GM21619 (cell line): ENCODE data around the gene ETHE1.
A peak's percentile ranks its signal among the peaks of the same experiment; 100 is the strongest.

Experiments
- ATAC-seq: cut with Tn5 transposase; IDR thresholded peaks from one replicate; pipeline ENCODE4 v1.9.1; 2021; ENCODE audit not compliant: unreplicated experiment

ETHE1 gene

GRCh38 chr19:43498233-43498842 is 28.7 kb downstream of the ETHE1 start:
- ATAC-seq: no peak

- ATAC-seq: no peak
These were observed 30.0 kb downstream of the ETHE1 start for GRCh38 chr19:43496960-43497359.

GRCh38 chr19:43495082-43495481 is 31.9 kb downstream of the ETHE1 start:
- no peak for ATAC-seq

DNA sequence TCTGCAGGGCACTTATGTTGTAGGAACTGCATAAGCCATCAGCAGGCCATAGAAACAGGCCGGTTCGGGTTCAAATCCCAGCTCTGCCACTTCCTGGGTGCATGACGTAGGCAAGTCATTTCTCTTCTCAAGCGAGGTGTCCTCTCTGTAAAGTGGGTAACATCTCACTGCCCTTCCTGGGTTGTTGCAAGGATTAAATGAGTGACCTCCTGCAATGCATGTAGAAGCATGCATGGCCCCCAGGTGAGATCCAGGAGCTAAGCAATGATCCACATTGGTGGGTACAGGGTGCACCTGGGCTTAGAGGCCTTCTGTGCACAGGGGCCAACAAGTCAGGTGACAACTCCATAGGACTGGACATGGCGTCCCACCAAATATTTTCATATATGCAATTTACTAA is 36.2 kb downstream of the ETHE1 start:
- no peak for ATAC-seq

GRCh38 chr19:43489979-43490599 is 36.9 kb downstream of the ETHE1 start:
- ATAC-seq: no peak

DNA sequence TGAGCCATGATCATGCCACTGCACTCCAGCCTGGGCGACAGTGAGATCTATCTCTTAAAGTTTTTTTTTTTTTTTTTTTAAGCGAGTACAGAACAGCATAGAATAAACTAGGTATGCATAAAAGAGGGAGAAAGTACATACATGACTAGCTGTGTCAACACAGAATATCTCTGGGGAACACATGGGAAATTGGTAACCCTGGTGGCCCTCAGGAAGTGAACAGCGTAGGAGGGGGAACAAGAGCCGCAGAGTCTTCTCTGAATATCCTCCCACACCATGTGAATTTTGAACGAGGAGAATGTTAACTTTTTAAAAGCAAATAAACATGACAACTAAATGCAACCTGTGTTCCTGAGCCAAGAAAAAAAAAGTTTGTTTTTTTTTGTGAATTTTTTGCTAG is 37.7 kb downstream of the ETHE1 start:
- ATAC-seq: no peak

DNA sequence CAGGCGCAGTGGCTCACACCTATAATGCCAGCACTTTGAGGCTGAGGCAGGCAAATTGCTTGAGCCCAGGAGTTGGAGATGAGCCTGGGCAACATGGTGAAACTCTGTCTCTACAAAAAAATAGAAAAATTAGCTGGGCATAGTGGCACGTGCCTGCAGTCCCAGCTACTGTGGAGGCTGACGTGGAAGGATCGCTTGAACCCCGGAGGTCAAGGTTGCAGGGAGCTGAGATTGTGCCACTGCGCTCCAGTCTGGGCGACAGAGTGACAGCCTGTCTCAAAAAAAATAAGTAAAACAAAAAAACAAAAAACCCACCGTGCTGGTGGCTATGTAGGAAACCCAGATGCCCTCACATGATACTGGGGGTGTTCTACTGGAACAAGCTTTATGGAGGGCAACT is 38.8 kb downstream of the ETHE1 start:
- no peak for ATAC-seq

DNA sequence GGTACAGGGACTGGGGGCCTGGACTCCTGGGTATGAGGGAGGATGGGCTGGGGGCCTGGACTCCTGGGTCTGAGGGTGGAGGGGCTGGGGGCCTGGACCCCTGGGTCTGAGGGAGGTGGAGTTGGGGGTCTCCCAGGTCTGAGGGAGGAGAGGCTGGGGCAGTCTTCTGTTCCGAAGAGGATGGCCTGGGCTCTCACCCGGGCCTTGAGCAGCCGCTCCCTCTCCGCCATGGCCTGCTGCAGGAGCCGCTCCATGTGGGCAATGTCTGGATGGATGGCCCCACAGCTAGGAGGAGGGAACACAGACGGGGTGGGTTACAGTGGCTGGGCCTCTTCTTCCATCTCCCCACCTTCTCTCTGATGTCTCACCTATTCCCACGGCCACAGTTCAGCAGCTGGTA is 40.6 kb downstream of the ETHE1 start:
- no peak for ATAC-seq

DNA sequence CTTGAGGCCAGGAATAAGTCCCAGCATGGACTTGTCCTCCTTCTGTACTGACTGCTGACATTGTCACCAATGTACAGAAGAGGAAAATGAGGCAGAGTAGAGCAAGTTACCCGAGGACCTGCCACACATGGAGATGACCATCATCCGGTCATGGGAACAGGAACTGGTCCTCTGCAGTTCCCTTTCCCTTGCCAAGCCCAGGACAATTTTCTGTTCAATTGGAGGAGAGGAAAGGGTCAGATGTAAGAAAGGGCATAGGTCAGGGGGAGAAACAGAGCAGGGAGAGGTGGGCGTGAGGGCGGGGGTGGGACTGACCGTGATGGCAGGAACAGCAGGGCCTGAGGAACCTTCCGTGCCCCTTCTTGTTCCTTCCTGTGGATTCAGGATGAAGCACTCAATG is 41.0 kb downstream of the ETHE1 start:
- no peak for ATAC-seq

DNA sequence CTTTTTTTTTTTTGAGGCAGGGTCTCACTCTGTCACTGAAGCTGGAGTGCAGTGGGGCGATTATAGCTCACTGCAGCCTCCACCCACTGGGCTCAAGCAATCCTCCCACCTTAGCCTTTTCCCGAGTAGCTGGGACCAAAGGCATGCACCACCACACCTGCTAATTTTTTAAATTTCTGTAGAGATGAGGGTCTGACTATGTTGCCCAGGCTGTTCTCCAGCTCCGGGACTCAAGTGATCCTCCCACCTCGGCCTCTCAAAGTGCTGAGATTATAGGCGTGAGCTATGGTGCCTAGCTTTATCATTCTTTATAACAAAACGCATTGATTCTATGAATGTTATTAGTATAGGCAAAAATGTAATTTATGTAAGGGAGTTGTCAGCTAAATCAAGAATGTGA is 43.7 kb downstream of the ETHE1 start:
- no peak for ATAC-seq

- no peak for ATAC-seq
These were observed 44.8 kb downstream of the ETHE1 start for GRCh38 chr19:43482193-43482592.

DNA sequence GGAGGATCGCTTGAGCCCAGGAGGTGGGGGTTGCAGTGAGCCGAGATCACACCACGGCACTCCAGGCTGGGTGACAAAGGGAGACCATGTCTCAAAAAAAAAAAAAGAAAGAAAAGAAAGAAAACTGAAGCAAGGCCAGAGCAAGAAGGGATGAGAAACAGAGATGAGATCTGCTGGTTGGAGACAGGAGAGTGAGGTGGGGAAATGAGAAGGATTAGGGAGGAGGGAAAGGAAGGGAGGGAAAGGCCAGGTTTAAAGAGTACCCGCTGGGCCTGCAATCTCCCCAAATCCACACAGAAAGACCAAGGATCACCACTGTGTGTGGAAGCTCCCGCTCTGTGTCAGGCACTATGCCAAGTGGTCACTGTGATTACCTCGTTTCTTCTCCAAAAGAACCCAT is 45.3 kb downstream of the ETHE1 start:
- ATAC-seq: no peak

- no peak for ATAC-seq
These were observed 46.4 kb downstream of the ETHE1 start for GRCh38 chr19:43480574-43480973.

- no peak for ATAC-seq
These were observed 46.9 kb downstream of the ETHE1 start for GRCh38 chr19:43479961-43480561.

- no peak for ATAC-seq
These were observed 47.8 kb downstream of the ETHE1 start for GRCh38 chr19:43479226-43479625.

GRCh38 chr19:43478323-43478722 is 48.7 kb downstream of the ETHE1 start:
- ATAC-seq: no peak

DNA sequence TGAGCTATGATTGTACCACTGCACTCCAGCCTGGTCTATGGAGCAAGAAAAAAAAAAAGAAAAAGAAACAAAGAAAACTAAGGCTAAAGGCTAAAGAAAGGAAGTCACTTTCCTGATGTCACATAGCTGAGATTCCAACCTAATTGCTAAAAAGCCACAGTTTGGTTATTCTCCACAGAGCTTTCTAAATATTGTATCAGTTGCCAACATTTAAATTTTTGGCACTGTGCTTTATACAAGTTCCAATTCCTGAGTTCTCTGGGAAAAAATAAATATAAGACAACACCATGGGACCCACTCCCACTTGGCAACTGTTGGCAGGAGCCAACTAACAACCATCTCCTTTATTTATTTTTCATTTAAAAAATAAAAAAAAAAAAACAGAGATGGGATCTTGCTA is 50.4 kb downstream of the ETHE1 start:
- no peak for ATAC-seq

GRCh38 chr19:43474986-43475705 is 51.9 kb downstream of the ETHE1 start:
- peak; percentile 62 for ATAC-seq

DNA sequence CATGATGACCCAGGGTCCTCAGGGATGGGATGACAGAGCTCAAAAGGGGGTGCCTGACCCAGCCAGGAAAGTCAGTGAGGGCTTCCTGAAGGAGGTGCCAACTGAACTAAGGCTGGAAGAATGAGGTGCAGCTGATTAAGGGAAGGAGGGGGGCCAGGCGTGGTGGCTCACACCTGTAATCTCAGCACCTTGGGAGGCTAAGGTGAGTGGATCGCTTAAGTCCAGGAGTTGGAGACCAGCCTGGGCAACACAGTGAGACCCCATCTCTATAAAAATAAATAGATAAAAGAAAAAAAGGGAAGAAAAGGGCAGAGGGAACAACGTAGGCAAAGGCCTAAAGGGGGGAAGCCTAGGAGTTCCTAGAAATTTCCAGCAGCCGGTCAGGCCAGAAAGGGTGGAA is 52.5 kb downstream of the ETHE1 start:
- no peak for ATAC-seq

GRCh38 chr19:43471091-43471490 is 55.9 kb downstream of the ETHE1 start:
- ATAC-seq: no peak

GRCh38 chr19:43470288-43470687 is 56.7 kb downstream of the ETHE1 start:
- ATAC-seq: no peak

DNA sequence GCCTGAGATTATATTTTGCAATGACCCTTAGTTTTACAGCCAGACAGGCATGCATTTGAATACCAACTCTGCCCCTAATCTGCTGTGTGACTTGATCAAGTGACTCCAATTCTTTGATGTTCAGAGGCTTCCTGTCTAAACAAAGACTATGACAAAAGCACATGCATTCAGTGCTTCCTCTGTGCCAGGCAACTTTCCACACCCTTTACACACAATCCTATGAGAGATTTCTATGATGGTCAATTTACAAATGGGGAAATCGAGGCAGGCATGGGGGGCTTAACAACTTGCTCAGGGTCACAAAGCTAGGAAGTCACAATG is 57.9 kb downstream of the ETHE1 start:
- no peak for ATAC-seq
